Measurements from ENCODE around the gene CDX2. TPM values are rescaled to one million over a fixed set of nuclear protein-coding genes. Genes with fewer than 3 reads are reported as not detected.

CDX2 gene
- total RNA-seq, 4 donors from 2014 or later: 119 to 199 (median 136) TPM

DNA sequence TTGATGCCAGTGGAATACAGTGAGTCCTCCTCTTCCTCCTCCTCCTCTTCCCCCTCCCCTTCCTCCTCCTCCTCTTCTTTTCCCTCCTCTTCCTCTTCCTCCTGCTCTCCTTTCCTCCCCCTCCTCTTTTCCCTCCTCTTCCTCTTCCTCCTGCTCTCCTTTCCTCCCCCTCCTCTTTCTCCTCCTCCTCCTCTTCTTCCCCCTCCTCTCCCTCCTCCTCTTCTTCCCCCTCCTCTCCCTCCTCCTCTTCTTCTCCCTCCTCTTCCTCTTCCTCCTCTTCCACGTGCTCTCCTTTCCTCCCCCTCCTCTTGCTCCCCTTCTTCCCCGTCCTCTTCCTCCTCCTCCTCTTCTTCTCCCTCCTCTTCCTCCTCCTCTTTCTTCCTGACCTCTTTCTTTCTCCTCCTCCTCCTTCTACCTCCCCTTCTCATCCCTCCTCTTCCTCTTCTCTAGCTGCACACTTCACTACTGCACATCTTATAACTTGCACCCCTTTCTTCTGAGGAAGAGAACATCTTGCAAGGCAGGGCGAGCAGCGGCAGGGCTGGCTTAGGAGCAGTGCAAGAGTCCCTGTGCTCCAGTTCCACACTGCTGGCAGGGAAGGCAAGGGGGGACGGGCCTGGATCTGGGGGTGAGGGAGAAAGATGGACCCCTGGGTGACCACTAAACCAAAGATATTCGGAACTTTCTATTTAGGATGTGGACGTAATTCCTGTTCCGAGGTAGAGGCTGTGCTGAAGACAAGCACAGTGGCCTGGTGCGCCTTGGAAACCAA lies 43.7 kb downstream of the CDX2 start:
- H3K4me1 ChIP-seq: peaks cover 0 to 31% (median 23%) of the 10 kb centered on the region in 4 donors

DNA sequence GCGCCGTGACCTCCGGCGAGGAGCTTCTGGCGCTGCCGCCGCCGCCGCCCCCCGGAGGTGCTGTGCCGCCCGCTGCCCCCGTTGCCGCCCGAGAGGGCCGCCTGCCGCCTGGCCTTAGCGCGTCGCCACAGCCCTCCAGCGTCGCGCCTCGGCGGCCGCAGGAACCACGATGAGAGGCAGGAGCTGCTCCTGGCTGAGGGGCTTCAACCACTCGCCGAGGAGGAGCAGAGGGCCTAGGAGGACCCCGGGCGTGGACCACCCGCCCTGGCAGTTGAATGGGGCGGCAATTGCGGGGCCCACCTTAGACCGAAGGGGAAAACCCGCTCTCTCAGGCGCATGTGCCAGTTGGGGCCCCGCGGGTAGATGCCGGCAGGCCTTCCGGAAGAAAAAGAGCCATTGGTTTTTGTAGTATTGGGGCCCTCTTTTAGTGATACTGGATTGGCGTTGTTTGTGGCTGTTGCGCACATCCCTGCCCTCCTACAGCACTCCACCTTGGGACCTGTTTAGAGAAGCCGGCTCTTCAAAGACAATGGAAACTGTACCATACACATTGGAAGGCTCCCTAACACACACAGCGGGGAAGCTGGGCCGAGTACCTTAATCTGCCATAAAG lies 44.5 kb downstream of the CDX2 start:
- H3K4me3 ChIP-seq: no peak overlapping the region
- no peaks in the 10 kb centered on the region for H3K9me3 ChIP-seq
- no peak for TF ChIP-seq EP300 (IDR thresholded peaks at IDR 0.05; ENCODE audit: low read depth)
- TF ChIP-seq, protein P1, sequence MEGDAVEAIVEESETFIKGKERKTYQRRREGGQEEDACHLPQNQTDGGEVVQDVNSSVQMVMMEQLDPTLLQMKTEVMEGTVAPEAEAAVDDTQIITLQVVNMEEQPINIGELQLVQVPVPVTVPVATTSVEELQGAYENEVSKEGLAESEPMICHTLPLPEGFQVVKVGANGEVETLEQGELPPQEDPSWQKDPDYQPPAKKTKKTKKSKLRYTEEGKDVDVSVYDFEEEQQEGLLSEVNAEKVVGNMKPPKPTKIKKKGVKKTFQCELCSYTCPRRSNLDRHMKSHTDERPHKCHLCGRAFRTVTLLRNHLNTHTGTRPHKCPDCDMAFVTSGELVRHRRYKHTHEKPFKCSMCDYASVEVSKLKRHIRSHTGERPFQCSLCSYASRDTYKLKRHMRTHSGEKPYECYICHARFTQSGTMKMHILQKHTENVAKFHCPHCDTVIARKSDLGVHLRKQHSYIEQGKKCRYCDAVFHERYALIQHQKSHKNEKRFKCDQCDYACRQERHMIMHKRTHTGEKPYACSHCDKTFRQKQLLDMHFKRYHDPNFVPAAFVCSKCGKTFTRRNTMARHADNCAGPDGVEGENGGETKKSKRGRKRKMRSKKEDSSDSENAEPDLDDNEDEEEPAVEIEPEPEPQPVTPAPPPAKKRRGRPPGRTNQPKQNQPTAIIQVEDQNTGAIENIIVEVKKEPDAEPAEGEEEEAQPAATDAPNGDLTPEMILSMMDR (IDR thresholded peaks at IDR 0.05): no peak
- no peak for TF ChIP-seq POLR2A (IDR thresholded peaks at IDR 0.05)
- no peak for TF ChIP-seq POLR2AphosphoS5 (IDR thresholded peaks at IDR 0.05)
- H3K4me1 ChIP-seq: peaks cover 0 to 39% (median 31%) of the 10 kb centered on the region in 4 donors
- peaks cover 100% of the 10 kb centered on the region for H3K27me3 ChIP-seq
- in situ Hi-C loops (cut with MboI; ENCODE audit: low pct_ligation_motif_present in 1 of 4, low pct_unique_long_range_greater_than_20kb in 1 of 4, low sequenced_read_pairs in 3 of 4): no loop called here
- whole genome bisulfite sequencing, 2 donors (ENCODE audit: low coverage in 1 of 2): 4 to 20% methylated on average over 2 to 29 of the region's 46 CpGs
- no peak overlapping the region for H3K27ac ChIP-seq
- no peak for DNase-seq
- intact Hi-C loops (cut with DNase I; ENCODE audit: low total_unique reads): loop anchor here (2.0 kb wide), 1 partner anchor 24 kb away; no protein-coding TSS in a partner anchor
- no peaks in the 10 kb centered on the region for H3K36me3 ChIP-seq

More for the DNA sequence above, 43.7 kb downstream of the CDX2 start:
- peaks cover 100% of the 10 kb centered on the region for H3K27me3 ChIP-seq
- intact Hi-C loops (cut with DNase I; ENCODE audit: low total_unique reads) (loop anchor here (2.0 kb wide), 1 partner anchor 23 kb away; no protein-coding TSS in a partner anchor), in situ Hi-C loops (cut with MboI; ENCODE audit: low pct_ligation_motif_present in 1 of 4, low pct_unique_long_range_greater_than_20kb in 1 of 4, low sequenced_read_pairs in 3 of 4) (no loop called here)
- no peak overlapping the region for H3K4me3 ChIP-seq
- WGBS, 2 donors (ENCODE audit: low coverage in 1 of 2): 42 to 81% methylated on average over 6 to 9 of the region's 9 CpGs
- no peak for TF ChIP-seq EP300 (IDR thresholded peaks at IDR 0.05; ENCODE audit: low read depth)
- TF ChIP-seq, protein P1 (IDR thresholded peaks at IDR 0.05): no peak
- TF ChIP-seq POLR2AphosphoS5 (IDR thresholded peaks at IDR 0.05): no peak
- TF ChIP-seq POLR2A (IDR thresholded peaks at IDR 0.05): no peak
- H3K9me3 ChIP-seq: no peaks in the 10 kb centered on the region
- no peak for DNase-seq
- H3K27ac ChIP-seq: no peak overlapping the region
- no peaks in the 10 kb centered on the region for H3K36me3 ChIP-seq

DNA sequence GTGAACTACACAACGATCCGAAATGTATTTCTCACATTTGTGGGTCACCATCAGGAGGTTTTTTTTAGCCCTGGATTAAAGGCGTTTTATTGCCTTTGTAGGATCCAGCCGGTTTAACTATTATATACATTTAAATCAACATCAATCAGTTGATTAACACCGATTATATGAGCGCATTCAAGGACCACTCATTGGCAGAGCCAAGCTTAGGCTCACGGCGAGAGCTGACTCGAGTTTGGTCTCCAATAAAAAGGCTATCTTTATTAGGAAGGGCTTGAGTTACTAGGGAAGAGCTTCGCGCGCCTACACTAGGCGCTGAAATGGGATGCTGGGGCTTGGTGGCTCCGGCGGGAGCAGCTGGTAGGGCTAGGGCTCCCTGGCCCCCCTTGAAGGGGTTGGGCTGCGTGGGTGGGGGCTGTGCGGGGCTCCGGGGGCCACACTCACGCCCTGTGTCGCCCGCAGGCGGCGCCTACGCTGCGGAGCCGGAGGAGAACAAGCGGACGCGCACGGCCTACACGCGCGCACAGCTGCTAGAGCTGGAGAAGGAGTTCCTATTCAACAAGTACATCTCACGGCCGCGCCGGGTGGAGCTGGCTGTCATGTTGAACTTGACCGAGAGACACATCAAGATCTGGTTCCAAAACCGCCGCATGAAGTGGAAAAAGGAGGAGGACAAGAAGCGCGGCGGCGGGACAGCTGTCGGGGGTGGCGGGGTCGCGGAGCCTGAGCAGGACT lies 45.2 kb downstream of the CDX2 start:
- Histone ChIP-seq H3K4me3 (no peak overlapping the region), H3K36me3 (no peaks in the 10 kb centered on the region), H3K4me1 (peaks cover 0 to 44% (median 33%) of the 10 kb centered on the region in 4 donors), H3K27ac (no peak overlapping the region), H3K27me3 (peaks cover 100% of the 10 kb centered on the region), H3K9me3 (no peaks in the 10 kb centered on the region)
- no peak for DNase-seq
- in situ Hi-C loops (cut with MboI; ENCODE audit: low pct_ligation_motif_present in 1 of 4, low pct_unique_long_range_greater_than_20kb in 1 of 4, low sequenced_read_pairs in 3 of 4): no loop called here
- no peak for TF ChIP-seq POLR2A (IDR thresholded peaks at IDR 0.05)
- no peak for TF ChIP-seq EP300 (IDR thresholded peaks at IDR 0.05; ENCODE audit: low read depth)
- no peak for TF ChIP-seq POLR2AphosphoS5 (IDR thresholded peaks at IDR 0.05)
- TF ChIP-seq, protein P1 (IDR thresholded peaks at IDR 0.05): no peak
- intact Hi-C loops (cut with DNase I; ENCODE audit: low total_unique reads): loop anchor here (2.0 kb wide), 1 partner anchor 25 kb away; no protein-coding TSS in a partner anchor
- WGBS, 2 donors (ENCODE audit: low coverage in 1 of 2): 5 to 33% methylated on average over 2 to 48 of the region's 48 CpGs
